ENCODE data around the gene ZNF814.
"Not testable (repeated sequence)": the region's sequence is repeated elsewhere in the genome, so short reads cannot be mapped to it uniquely, and the experiment has no call there.

Gene ZNF814

DNA sequence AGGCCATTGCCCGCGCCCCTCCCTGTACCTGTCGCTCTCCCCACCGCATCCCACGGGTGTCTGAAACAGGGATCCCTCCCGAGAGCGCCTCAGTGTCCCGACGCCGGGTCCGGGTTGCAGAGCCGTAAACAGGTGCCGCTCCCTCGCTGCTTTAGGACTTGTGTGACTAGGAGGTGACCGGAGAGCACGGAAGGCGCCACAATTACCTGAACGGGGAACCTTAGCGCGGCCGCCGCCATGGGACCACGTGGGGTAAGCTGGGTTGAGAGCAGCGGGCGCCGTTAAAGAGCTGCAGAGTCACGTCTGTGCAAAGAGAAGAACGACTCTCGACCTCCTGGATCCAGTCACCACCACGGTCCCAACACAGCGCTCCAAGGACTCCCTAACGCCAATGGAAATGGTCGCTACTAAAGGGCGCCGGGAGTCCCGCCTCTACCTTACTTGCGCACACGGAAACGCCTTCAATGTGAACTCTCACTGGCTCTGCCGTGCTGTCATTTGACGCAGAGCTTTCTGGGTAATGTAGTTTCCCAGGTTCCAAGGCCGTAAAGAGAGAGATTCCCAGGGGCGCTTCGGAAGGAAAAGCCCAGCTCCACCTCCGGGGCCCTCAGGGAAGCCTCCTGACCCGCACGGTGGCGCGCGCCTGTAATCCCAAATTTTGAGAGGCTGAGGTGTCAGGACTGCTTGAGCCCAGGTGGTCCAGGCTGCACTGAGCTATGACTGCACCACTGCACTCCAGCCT lies 74.2 kb downstream of the ZNF814 start, which contains the start of gene ZNF552:
Gene ZNF552 (minus strand): TSS at position 409 of the 742 bp plus-strand sequence. CDS start 170 bp downstream, at position 239.
- Histone ChIP-seq H3K27ac (ENCODE audit: low read depth, low read length) (peak within 1 kb of the TSS; percentile 66), H3K9me3 (ENCODE audit: insufficient read depth, low read depth, low read length) (no peaks in the 10 kb centered on the region), H3K27me3 (ENCODE audit: insufficient read depth, low read length) (no peaks in the 10 kb centered on the region), H3K36me3 (ENCODE audit: insufficient read depth, low read length) (peaks cover 22% of the 10 kb centered on the region), H3K4me1 (ENCODE audit: insufficient read depth, low read length) (peaks cover 12% of the 10 kb centered on the region), H3K9ac (ENCODE audit: low read depth, low read length) (peak within 1 kb of the TSS; percentile 89), H3K4me3 (ENCODE audit: low read length) (peak within 1 kb of the TSS; percentile 94)
- 1% methylated on average over 50 of the region's 50 CpGs for WGBS

GRCh38 chr19:57813919-57814504 lies 74.8 kb downstream of the ZNF814 start:
- WGBS = 17% methylated on average over 13 of the region's 13 CpGs
- Histone ChIP-seq H3K27ac (ENCODE audit: low read depth, low read length) (peak overlapping the region; percentile 66), H3K36me3 (ENCODE audit: insufficient read depth, low read length) (peaks cover 28% of the 10 kb centered on the region), H3K9me3 (ENCODE audit: insufficient read depth, low read depth, low read length) (no peaks in the 10 kb centered on the region), H3K9ac (ENCODE audit: low read depth, low read length) (peak overlapping the region; percentile 89), H3K27me3 (ENCODE audit: insufficient read depth, low read length) (no peaks in the 10 kb centered on the region), H3K4me3 (ENCODE audit: low read length) (peak overlapping the region; percentile 94), H3K4me1 (ENCODE audit: insufficient read depth, low read length) (peaks cover 12% of the 10 kb centered on the region)

DNA sequence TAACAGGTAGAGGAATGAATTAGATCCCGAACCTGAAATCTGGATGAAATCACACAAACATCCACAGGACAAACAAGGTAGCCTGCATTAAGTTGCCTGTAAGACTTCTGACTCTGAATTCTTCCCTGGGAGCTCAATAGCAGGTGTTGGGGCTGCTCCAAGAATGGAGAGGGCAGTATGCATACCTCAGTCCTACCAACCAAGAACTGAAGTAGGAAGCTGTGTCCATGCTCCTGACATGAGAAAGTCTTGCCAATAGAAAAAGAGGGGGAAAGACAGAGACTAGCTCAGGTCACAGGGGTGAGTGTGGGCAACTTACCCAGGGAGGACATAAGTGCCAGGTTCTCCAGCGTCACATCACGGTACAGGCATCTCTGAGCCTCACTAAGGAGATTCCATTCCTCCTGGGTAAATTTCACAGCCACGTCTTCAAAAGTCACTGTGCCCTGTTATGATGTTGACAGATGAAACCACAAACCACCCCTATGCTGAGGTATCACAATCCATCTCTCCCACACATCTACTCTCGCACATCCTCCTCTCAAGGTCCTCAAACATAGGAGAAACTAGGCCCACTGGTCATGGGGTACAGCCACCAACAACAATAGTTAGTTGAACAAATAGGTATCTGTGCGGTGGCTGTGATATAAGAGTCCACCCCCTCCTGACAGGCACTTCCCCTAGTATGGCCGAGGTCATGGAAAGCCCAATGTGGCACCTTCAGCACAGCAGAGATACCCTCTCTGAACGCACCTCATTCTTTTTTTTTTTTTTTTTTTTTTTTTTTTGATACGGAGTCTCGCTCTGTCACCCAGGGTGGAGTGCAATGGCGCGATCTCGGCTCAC lies 75.6 kb downstream of the ZNF814 start:
- not testable (repeated sequence) for H3K9me3 ChIP-seq (ENCODE audit: insufficient read depth, low read depth, low read length); H3K4me1 ChIP-seq (ENCODE audit: insufficient read depth, low read length); H3K27ac ChIP-seq (ENCODE audit: low read depth, low read length); H3K27me3 ChIP-seq (ENCODE audit: insufficient read depth, low read length); H3K9ac ChIP-seq (ENCODE audit: low read depth, low read length)
- WGBS = 97% methylated on average over 11 of the region's 13 CpGs
- Histone ChIP-seq H3K4me3 (ENCODE audit: low read length) (peak overlapping the region; percentile 94), H3K36me3 (ENCODE audit: insufficient read depth, low read length) (peaks cover 34% of the 10 kb centered on the region)

DNA sequence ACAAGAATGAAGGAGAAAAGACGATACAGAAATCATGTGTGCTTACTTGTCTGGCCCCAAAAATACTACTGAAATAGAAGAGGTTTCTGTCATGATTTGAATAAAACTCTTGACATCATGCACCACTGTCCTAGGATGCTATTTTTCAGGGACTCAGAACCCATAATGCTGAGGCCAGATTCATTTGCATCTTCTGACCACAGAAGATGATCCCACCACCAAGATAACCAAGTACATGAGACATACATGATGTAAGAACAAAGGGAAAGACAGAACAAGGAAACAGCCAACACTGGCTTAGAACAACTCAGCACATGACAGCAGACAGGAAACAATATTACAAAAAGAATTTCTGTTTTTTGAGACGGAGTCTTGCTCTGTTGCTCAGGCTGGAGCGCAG lies 76.6 kb downstream of the ZNF814 start:
- H3K27me3 ChIP-seq (ENCODE audit: insufficient read depth, low read length) = no peaks in the 10 kb centered on the region
- 93% methylated on average over 3 of the region's 3 CpGs for WGBS
- H3K27ac ChIP-seq (ENCODE audit: low read depth, low read length) = no peak overlapping the region
- peaks cover 5% of the 10 kb centered on the region; the same call in 1 of the 2 replicates for H3K4me1 ChIP-seq (ENCODE audit: insufficient read depth, low read length)
- H3K36me3 ChIP-seq (ENCODE audit: insufficient read depth, low read length) = peaks cover 43% of the 10 kb centered on the region
- H3K9me3 ChIP-seq (ENCODE audit: insufficient read depth, low read depth, low read length) = no peaks in the 10 kb centered on the region
- H3K4me3 ChIP-seq (ENCODE audit: low read length) = no peak overlapping the region
- no peak overlapping the region for H3K9ac ChIP-seq (ENCODE audit: low read depth, low read length)

DNA sequence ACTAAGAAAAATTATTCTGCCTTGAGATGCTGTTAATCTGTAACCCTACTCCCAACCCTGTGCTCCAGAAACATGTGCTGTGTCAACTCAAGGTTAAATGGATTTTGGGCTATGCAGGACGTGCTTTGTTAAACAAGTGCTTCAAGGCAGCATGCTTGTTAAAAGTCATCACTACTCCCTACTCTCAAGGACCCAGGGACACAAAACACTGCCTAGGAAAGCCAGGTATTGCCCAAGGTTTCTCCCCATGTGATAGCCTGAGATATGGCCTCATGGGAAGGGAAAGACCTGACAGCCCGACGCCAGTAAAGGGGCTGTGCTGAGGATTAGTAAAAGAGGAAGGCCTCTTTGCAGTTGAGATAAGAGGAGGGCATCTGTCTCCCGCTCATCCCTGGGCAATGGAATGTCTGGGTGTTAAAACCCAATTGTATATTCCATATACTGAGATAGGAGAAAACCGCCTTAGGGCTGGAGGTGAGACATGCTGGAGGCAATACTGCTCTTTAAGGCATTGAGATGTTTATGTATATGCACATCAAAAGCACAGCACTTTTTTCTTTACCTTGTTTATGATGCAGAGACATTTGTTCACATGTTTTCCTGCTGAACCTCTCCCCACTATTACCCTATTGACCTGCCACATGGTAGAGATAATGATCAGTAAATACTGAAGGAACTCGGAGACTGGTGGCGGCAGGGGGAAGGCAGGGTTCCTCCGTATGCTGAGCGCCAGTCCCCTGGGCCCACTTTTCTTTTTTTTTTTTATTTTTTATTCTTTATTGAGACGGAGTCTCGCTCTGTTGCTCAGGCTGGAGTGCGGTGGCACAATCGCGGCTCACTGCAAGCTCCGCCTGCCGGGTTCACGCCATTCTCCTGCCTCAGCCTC lies 78.2 kb downstream of the ZNF814 start:
- WGBS = 89% methylated on average over 16 of the region's 17 CpGs
- not testable (repeated sequence) for H3K9me3 ChIP-seq (ENCODE audit: insufficient read depth, low read depth, low read length); H3K27me3 ChIP-seq (ENCODE audit: insufficient read depth, low read length); H3K9ac ChIP-seq (ENCODE audit: low read depth, low read length); H3K4me3 ChIP-seq (ENCODE audit: low read length); H3K4me1 ChIP-seq (ENCODE audit: insufficient read depth, low read length)
- Histone ChIP-seq H3K27ac (ENCODE audit: low read depth, low read length) (peak overlapping the region; percentile 23; the same call in 1 of the 2 replicates), H3K36me3 (ENCODE audit: insufficient read depth, low read length) (peaks cover 46% of the 10 kb centered on the region)

GRCh38 chr19:57807541-57807940 lies 81.3 kb downstream of the ZNF814 start:
- H3K36me3 ChIP-seq (ENCODE audit: insufficient read depth, low read length) = peaks cover 41% of the 10 kb centered on the region
- H3K9ac ChIP-seq (ENCODE audit: low read depth, low read length) = no peak overlapping the region

GRCh38 chr19:57803594-57804325 lies 85.1 kb downstream of the ZNF814 start:
- Histone ChIP-seq H3K9me3 (ENCODE audit: insufficient read depth, low read depth, low read length) (no peaks in the 10 kb centered on the region), H3K27ac (ENCODE audit: low read depth, low read length) (peak overlapping the region; percentile 96), H3K36me3 (ENCODE audit: insufficient read depth, low read length) (peaks cover 17% of the 10 kb centered on the region), H3K27me3 (ENCODE audit: insufficient read depth, low read length) (no peaks in the 10 kb centered on the region), H3K9ac (ENCODE audit: low read depth, low read length) (peak overlapping the region; percentile 88), H3K4me3 (ENCODE audit: low read length) (peak overlapping the region; percentile 63), H3K4me1 (ENCODE audit: insufficient read depth, low read length) (peaks cover 45% of the 10 kb centered on the region)
- under 1% methylated on average over 18 of the region's 19 CpGs for WGBS

More at GRCh38 chr19:57807541-57807940, 81.3 kb downstream of the ZNF814 start:
- H3K4me1 ChIP-seq (ENCODE audit: insufficient read depth, low read length) = peaks cover 12% of the 10 kb centered on the region
- H3K4me3 ChIP-seq (ENCODE audit: low read length) = no peak overlapping the region
- WGBS = 98% methylated on average over 2 of the region's 2 CpGs
- H3K27me3 ChIP-seq (ENCODE audit: insufficient read depth, low read length) = no peaks in the 10 kb centered on the region
- H3K27ac ChIP-seq (ENCODE audit: low read depth, low read length) = no peak overlapping the region
- no peaks in the 10 kb centered on the region for H3K9me3 ChIP-seq (ENCODE audit: insufficient read depth, low read depth, low read length)

DNA sequence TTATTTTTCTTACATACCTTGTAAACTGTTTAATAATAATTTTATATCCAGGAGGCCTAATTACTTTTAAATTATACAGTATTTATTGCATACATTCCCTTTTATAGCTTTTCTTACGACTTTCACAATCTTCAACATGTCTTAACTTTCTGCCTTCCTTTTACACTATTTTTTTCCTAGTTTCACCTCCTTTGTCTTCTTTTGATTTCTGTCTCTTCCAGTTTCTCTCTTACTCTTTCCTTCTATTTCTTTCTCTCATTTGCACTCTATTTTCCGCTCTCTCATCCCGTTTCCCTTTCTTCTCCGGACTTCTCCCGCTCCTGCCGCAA lies 85.6 kb downstream of the ZNF814 start:
- no peaks in the 10 kb centered on the region for H3K9me3 ChIP-seq (ENCODE audit: insufficient read depth, low read depth, low read length)
- H3K27me3 ChIP-seq (ENCODE audit: insufficient read depth, low read length) = no peaks in the 10 kb centered on the region
- H3K36me3 ChIP-seq (ENCODE audit: insufficient read depth, low read length) = peaks cover 12% of the 10 kb centered on the region
- peak overlapping the region; percentile 88 for H3K9ac ChIP-seq (ENCODE audit: low read depth, low read length)
- 3% methylated on average over 6 of the region's 6 CpGs for WGBS
- H3K27ac ChIP-seq (ENCODE audit: low read depth, low read length) = peak overlapping the region; percentile 96
- peak overlapping the region; percentile 63 for H3K4me3 ChIP-seq (ENCODE audit: low read length)
- H3K4me1 ChIP-seq (ENCODE audit: insufficient read depth, low read length) = peaks cover 45% of the 10 kb centered on the region

GRCh38 chr19:57802269-57802668 lies 86.6 kb downstream of the ZNF814 start:
- H3K9me3 ChIP-seq (ENCODE audit: insufficient read depth, low read depth, low read length) = no peaks in the 10 kb centered on the region
- peak overlapping the region; percentile 11; the same call in 1 of the 2 replicates for H3K4me3 ChIP-seq (ENCODE audit: low read length)
- peaks cover 45% of the 10 kb centered on the region for H3K4me1 ChIP-seq (ENCODE audit: insufficient read depth, low read length)
- H3K27ac ChIP-seq (ENCODE audit: low read depth, low read length) = peak overlapping the region; percentile 72
- no peaks in the 10 kb centered on the region for H3K27me3 ChIP-seq (ENCODE audit: insufficient read depth, low read length)
- 59% methylated on average over 4 of the region's 4 CpGs for WGBS
- peak overlapping the region; percentile 33; the same call in 1 of the 2 replicates for H3K9ac ChIP-seq (ENCODE audit: low read depth, low read length)
- peaks cover 5% of the 10 kb centered on the region; the same call in 1 of the 2 replicates for H3K36me3 ChIP-seq (ENCODE audit: insufficient read depth, low read length)

DNA sequence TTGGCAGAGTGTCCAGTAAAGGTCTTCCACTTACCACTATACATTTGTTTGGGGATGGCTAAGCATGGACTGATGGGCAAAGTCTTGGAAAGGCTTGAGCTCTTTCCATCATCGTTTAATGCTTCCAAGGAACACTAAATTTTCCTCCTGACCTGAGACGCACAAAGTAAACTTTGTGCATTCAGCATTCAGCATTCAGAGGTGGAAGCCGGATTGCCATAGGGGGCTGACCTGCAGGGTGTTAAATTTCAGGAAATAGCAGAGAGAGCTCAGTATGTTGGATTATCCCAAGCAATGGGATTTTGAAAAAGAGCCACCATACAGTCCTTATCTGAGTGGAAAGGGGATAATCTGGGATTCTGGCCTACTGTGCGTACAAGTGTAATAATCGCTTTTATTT lies 88.1 kb downstream of the ZNF814 start:
- H3K4me1 ChIP-seq (ENCODE audit: insufficient read depth, low read length) = peaks cover 45% of the 10 kb centered on the region
- H3K4me3 ChIP-seq (ENCODE audit: low read length) = no peak overlapping the region
- WGBS = 80% methylated on average over 5 of the region's 5 CpGs
- H3K9me3 ChIP-seq (ENCODE audit: insufficient read depth, low read depth, low read length) = no peaks in the 10 kb centered on the region
- H3K36me3 ChIP-seq (ENCODE audit: insufficient read depth, low read length) = peaks cover 6% of the 10 kb centered on the region; the same call in 1 of the 2 replicates
- H3K9ac ChIP-seq (ENCODE audit: low read depth, low read length) = no peak overlapping the region
- H3K27me3 ChIP-seq (ENCODE audit: insufficient read depth, low read length) = no peaks in the 10 kb centered on the region
- no peak overlapping the region for H3K27ac ChIP-seq (ENCODE audit: low read depth, low read length)
